Endothelial cell of umbilical vein (primary cell): ENCODE measurements around the gene DDX17. TPM values are rescaled to one million over a fixed set of nuclear protein-coding genes. Genes with fewer than 3 reads are reported as not detected.

Experiments
- BruUV-seq: library from RNA; stranded (reverse); fragments of 400-500 nt; replicated peaks from 2 replicates; lab custom pipeline; 2021; lab: Mats Ljungman, UMichigan
- CTCF ChIA-PET: fragments of 300-600, 350-600 bp; sonication (Branson Sonifier 250); formaldehyde crosslinking; loops from one replicate; lab custom pipeline; 2021; ENCODE audit warnings: antibody characterized with exemption, inconsistent platforms; lab: Charles Lee
- POLR2A ChIA-PET: fragments of 300-600, 350-600 bp; sonication (Branson Sonifier 250); formaldehyde crosslinking; loops from one replicate; lab custom pipeline; 2021; ENCODE audit warnings: antibody characterized with exemption, inconsistent platforms; lab: Charles Lee
- DNase-seq: peaks from one replicate; pipeline ENCODE4 v3.0.0-alpha.2; 2011; ENCODE audit warnings: low read depth, low spot score
- FAIRE-seq: peaks from 2 replicates; lab custom pipeline; 2011; peaks lifted over from hg19 to GRCh38; lab: Jason Lieb, UNC
- H2AFZ ChIP-seq: 2 replicates; pipeline ENCODE4 v1.6.0; 2012; ENCODE audit warnings: low read depth, low read length, control low read depth, inconsistent platforms
- H3K27ac ChIP-seq: 2 replicates; pipeline ENCODE4 v1.5.1; 2011; ENCODE audit warnings: low read depth, mild to moderate bottlenecking, control low read depth, low read length, moderate library complexity; ENCODE audit not compliant: insufficient read depth
- H3K27me3 ChIP-seq, 2 experiments: 2 replicates each; pipeline versions ENCODE4 v1.6.0 to v1.6.1; 2011; ENCODE audit warnings: low read length in 2 of 2, mixed read lengths in 1 of 2; ENCODE audit not compliant: control insufficient read depth in 2 of 2, insufficient read depth in 2 of 2
- H3K36me3 ChIP-seq, 2 experiments: 2 replicates in 1 of 2; 3 replicates in 1 of 2; pipeline ENCODE4 v1.5.1; 2011; ENCODE audit warnings: low read length in 2 of 2, mild to moderate bottlenecking in 1 of 2, moderate library complexity in 1 of 2; ENCODE audit not compliant: control insufficient read depth in 2 of 2, insufficient read depth in 2 of 2; ENCODE audit errors: extremely low read depth in 1 of 2
- H3K4me1 ChIP-seq: 3 replicates; pipeline ENCODE4 v1.5.1; 2011; ENCODE audit warnings: mild to moderate bottlenecking, low read length; ENCODE audit not compliant: control insufficient read depth, insufficient read depth; ENCODE audit errors: extremely low read depth
- H3K4me2 ChIP-seq: 2 replicates; pipeline ENCODE4 v1.6.1; 2011; ENCODE audit warnings: low read length, control low read depth, mixed read lengths; ENCODE audit not compliant: insufficient read depth
- H3K4me3 ChIP-seq, 3 experiments: fragments of 200-600 bp in 1 of 3; sonication (generic), shearing (Covaris generic) in 1 of 3; replicated peaks in 1 of 3; 2 replicates each; pipeline ENCODE4 v1.5.1; 2011 to 2016; ENCODE audit warnings: control low read depth in 3 of 3, low read length in 3 of 3, mild to moderate bottlenecking in 2 of 3, inconsistent platforms in 1 of 3, low read depth in 1 of 3, moderate library complexity in 1 of 3; ENCODE audit not compliant: insufficient read depth in 1 of 3
- H3K79me2 ChIP-seq: 2 replicates; pipeline ENCODE4 v1.6.0; 2012; ENCODE audit warnings: low read length, inconsistent platforms; ENCODE audit not compliant: control insufficient read depth, insufficient read depth
- H3K9ac ChIP-seq: replicated peaks from 2 replicates; pipeline ENCODE3; 2011; ENCODE audit warnings: low read length, control low read depth; ENCODE audit not compliant: insufficient read depth; ENCODE audit errors: extremely low read depth
- H3K9me1 ChIP-seq: replicated peaks from 3 replicates; pipeline ENCODE4 v1.6.0; 2011; ENCODE audit warnings: mild to moderate bottlenecking, low read length; ENCODE audit not compliant: control insufficient read depth, insufficient read depth; ENCODE audit errors: extremely low read depth
- H3K9me3 ChIP-seq: replicated peaks from 2 replicates; pipeline ENCODE4 v1.5.1; 2012; ENCODE audit warnings: low read length, inconsistent platforms; ENCODE audit not compliant: control insufficient read depth, insufficient read depth
- H4K20me1 ChIP-seq: replicated peaks from 2 replicates; pipeline ENCODE3; 2011; ENCODE audit warnings: mild to moderate bottlenecking, low read length; ENCODE audit not compliant: control insufficient read depth, insufficient read depth; ENCODE audit errors: extremely low read depth
- EZH2 ChIP-seq: IDR thresholded peaks from 2 replicates; pipeline ENCODE4 v1.6.1; 2012; ENCODE audit warnings: borderline replicate concordance, low read depth, mild to moderate bottlenecking, moderate library complexity, low read length, inconsistent platforms; ENCODE audit not compliant: severe bottlenecking
- FOS ChIP-seq: IDR thresholded peaks from 2 replicates; pipeline ENCODE4 v1.6.1; 2011; ENCODE audit warnings: mild to moderate bottlenecking, low read length, moderate library complexity, borderline replicate concordance; ENCODE audit not compliant: insufficient read depth
- GATA2 ChIP-seq: IDR thresholded peaks from 2 replicates; pipeline ENCODE4 v1.7.0; 2011; ENCODE audit warnings: low read depth, mild to moderate bottlenecking, moderate library complexity, mixed read lengths, low read length; ENCODE audit not compliant: insufficient read length, insufficient read depth
- JUN ChIP-seq: IDR thresholded peaks from 2 replicates; pipeline ENCODE4 v1.6.1; 2011; ENCODE audit warnings: borderline replicate concordance, low read depth; ENCODE audit not compliant: insufficient read length, insufficient read depth
- MYC ChIP-seq: IDR thresholded peaks from one replicate; pipeline ENCODE4 v1.6.1; 2011; ENCODE audit warnings: mild to moderate bottlenecking, low read depth, low read length
- POLR2A ChIP-seq: IDR thresholded peaks from 2 replicates; pipeline ENCODE4 v1.6.1; 2012; ENCODE audit warnings: low read depth, mild to moderate bottlenecking, control low read depth, low read length
- POLR2AphosphoS5 ChIP-seq: IDR thresholded peaks from 2 replicates; pipeline ENCODE4 v1.6.1; 2012; ENCODE audit warnings: low read depth, mild to moderate bottlenecking, control low read depth, low read length, moderate library complexity; ENCODE audit not compliant: insufficient read depth
- dilution Hi-C: fragments of 300-500 bp; cut with MboI; formaldehyde crosslinking; loops from one replicate; pipeline ENCODE4 v1.15.0; 2019; ENCODE audit warnings: low sequenced_read_pairs; ENCODE audit not compliant: extremely low pct_ligation_motif_present
- intact Hi-C: fragments of 100-400 bp; cut with micrococcal nuclease; formaldehyde crosslinking; loops from one replicate; pipeline ENCODE4 v1.10.0; 2022
- polyA plus RNA-seq, 4 experiments: library from polyadenylated mRNA; depleted of rRNA in 3 of 4; stranded (reverse) in 3 of 4; unstranded in 1 of 4; fragments of >200 nt; gene quantifications; 2 replicates each; pipeline versions ENCODE4 v1.2.1 to v1.2.3, GENCODE V29; 2011 to 2012; ENCODE audit warnings: missing spikeins in 1 of 4
- total RNA-seq: library from RNA; stranded (reverse); gene quantifications from 2 replicates; pipeline ENCODE4 v1.2.3, GENCODE V29; 2021
- TF ChIP-seq, protein P1 (sequence below): IDR thresholded peaks from 2 replicates; pipeline ENCODE4 v1.6.1; 2011; ENCODE audit not compliant: insufficient read depth, insufficient read length
- TF ChIP-seq, protein P2 (sequence below), 2 donors: IDR thresholded peaks; 1 replicate in 1 of 2; 2 replicates in 1 of 2; pipeline ENCODE4 v1.5.1; 2011; ENCODE audit warnings: low read length in 2 of 2, mild to moderate bottlenecking in 2 of 2, moderate library complexity in 2 of 2, control low read depth in 1 of 2, inconsistent platforms in 1 of 2, low read depth in 1 of 2; ENCODE audit not compliant: insufficient read depth in 1 of 2; ENCODE audit errors: extremely low read depth in 1 of 2

The DDX17 gene
- total and polyA plus RNA-seq, 2 donors (not counting 3 experiments of a cell fraction or from before 2014, with no cell fraction given) = 393 to 402 TPM

DNA sequence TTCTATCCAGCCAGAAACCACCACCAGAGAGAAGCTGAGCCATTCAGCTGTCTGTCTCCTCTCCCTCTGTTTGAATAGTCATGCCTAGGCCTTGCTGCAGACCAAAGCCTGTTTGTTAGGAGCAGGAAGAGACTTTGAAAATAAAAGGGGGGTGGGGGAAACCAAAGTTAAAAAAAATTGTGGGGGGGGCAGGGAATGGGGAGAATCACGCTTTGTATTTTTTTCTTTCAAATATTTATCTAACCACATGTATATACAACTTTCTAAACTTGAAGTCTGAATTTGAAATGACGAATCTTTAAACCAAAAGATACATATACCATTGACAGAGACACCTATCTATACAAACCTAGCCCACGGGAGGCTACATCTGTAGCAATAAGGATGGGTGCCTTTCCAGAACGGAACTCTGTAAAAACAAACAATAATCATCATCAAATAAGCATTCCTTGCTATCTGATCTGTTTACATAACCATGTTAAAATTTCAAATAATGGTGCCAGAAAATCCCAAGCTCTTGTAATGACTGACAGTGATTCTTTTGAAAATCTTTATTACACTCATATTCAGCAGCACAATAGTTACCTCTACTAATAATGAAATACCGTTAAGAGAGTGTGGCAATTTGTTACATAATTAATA, 14.3 kb downstream of the DDX17 start:
- H3K9me3 ChIP-seq = no peaks in the 10 kb centered on the region
- H3K4me3 ChIP-seq = no peak overlapping the region
- peaks cover 11% of the 10 kb centered on the region for H3K4me1 ChIP-seq
- POLR2A ChIA-PET = interaction anchor here (0.8 kb wide), 1 partner anchor 9 kb away, joined by 6 read pairs; no protein-coding TSS in a partner anchor
- TF ChIP-seq GATA2 (no peak), MYC (no peak), JUN (no peak), EZH2 (no peak), POLR2A (no peak), POLR2AphosphoS5 (no peak), FOS (no peak)
- TF ChIP-seq, protein P1, sequence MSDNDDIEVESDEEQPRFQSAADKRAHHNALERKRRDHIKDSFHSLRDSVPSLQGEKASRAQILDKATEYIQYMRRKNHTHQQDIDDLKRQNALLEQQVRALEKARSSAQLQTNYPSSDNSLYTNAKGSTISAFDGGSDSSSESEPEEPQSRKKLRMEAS = no peak
- TF ChIP-seq, protein P2, sequence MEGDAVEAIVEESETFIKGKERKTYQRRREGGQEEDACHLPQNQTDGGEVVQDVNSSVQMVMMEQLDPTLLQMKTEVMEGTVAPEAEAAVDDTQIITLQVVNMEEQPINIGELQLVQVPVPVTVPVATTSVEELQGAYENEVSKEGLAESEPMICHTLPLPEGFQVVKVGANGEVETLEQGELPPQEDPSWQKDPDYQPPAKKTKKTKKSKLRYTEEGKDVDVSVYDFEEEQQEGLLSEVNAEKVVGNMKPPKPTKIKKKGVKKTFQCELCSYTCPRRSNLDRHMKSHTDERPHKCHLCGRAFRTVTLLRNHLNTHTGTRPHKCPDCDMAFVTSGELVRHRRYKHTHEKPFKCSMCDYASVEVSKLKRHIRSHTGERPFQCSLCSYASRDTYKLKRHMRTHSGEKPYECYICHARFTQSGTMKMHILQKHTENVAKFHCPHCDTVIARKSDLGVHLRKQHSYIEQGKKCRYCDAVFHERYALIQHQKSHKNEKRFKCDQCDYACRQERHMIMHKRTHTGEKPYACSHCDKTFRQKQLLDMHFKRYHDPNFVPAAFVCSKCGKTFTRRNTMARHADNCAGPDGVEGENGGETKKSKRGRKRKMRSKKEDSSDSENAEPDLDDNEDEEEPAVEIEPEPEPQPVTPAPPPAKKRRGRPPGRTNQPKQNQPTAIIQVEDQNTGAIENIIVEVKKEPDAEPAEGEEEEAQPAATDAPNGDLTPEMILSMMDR (IDR thresholded peaks at IDR 0.05; ENCODE audit: extremely low read depth in 1 of 2, insufficient read depth in 1 of 2, low read depth in 1 of 2, low read length in 2 of 2) = no peak
- no peak for DNase-seq
- H3K4me2 ChIP-seq = no peak overlapping the region
- no peak overlapping the region for H2AFZ ChIP-seq
- no peak for FAIRE-seq
- no peaks in the 10 kb centered on the region for H3K9me1 ChIP-seq
- H3K27me3 ChIP-seq = no peaks in the 10 kb centered on the region
- no TSS peak for BruUV-seq
- H3K36me3 ChIP-seq = peaks cover 49 to 80% of the 10 kb centered on the region in 2 experiments
- intact Hi-C loops (no loop called here), dilution Hi-C loops (no loop called here)
- CTCF ChIA-PET = interaction anchor here (1.8 kb wide), 1 partner anchor 10 kb away, joined by 8 read pairs; no protein-coding TSS in a partner anchor
- H3K79me2 ChIP-seq = peaks cover 60% of the 10 kb centered on the region
- no peak overlapping the region for H3K9ac ChIP-seq
- peaks cover 13% of the 10 kb centered on the region for H4K20me1 ChIP-seq
- no peak overlapping the region for H3K27ac ChIP-seq
